ENCODE measurements around the gene MS4A6E. TPM values are rescaled to one million over a fixed set of nuclear protein-coding genes. Genes with fewer than 3 reads are reported as not detected.
A peak's percentile ranks its signal among the peaks of the same experiment; 100 is the strongest.

Gene MS4A6E
- total and polyA plus RNA-seq, 2 donors (not counting 1 experiment from before 2014, with no cell fraction given) = not detected

GRCh38 chr11:60370252-60370810 is 43.3 kb downstream of the MS4A6E start:
- ATAC-seq (ENCODE audit: low read depth) = no peak
- H3K9me3 Mint-ChIP-seq (ENCODE audit: insufficient read depth) = peaks cover 3% of the 10 kb centered on the region
- H3K27me3 Mint-ChIP-seq = no peaks in the 10 kb centered on the region
- ChIA-PET POLR2A (no interaction called here), CTCF (interaction anchor here (0.7 to 13.3 kb wide), 6 partner anchors 8 to 248 kb away, joined by 3 to 257 read pairs (median 6); partner anchors contain the start of genes MS4A1 and MS4A7)
- peak overlapping the region; percentile 4 for H3K27ac Mint-ChIP-seq
- Histone ChIP-seq H3K4me3 (ENCODE audit: control extremely low read depth in 1 of 5, extremely low read depth in 1 of 5, insufficient read depth in 1 of 5, low read depth in 2 of 5, low read length in 4 of 5) (no peak overlapping the region), H3K9me3 (ENCODE audit: control extremely low read depth in 1 of 3, control insufficient read depth in 2 of 3, insufficient read depth in 1 of 3, low read length in 2 of 3) (peaks cover 0 to 6% (median 2%) of the 10 kb centered on the region in 3 donors), H3K4me1 (ENCODE audit: control insufficient read depth in 2 of 2, insufficient read depth in 2 of 2, low read length in 2 of 2) (peaks cover 58 to 59% of the 10 kb centered on the region in 2 donors), H3K4me2 (replicated peaks; ENCODE audit: low read depth, low read length, poor library complexity, severe bottlenecking) (no peak overlapping the region), H4K20me1 (ENCODE audit: control insufficient read depth, insufficient read depth, low read length, poor library complexity, severe bottlenecking) (no peaks in the 10 kb centered on the region), H3K79me2 (ENCODE audit: control insufficient read depth, insufficient read depth, low read length) (peaks cover 67% of the 10 kb centered on the region), H3K27me3 (replicated peaks in 1 of 4; ENCODE audit: control extremely low read depth in 1 of 4, control insufficient read depth in 3 of 4, insufficient read depth in 4 of 4, low read length in 3 of 4) (no peaks in the 10 kb centered on the region), H3K9ac (ENCODE audit: low read length) (no peak overlapping the region), H3K27ac (ENCODE audit: low read length in 2 of 2) (no peak overlapping the region), H2AFZ (ENCODE audit: insufficient read depth, low read depth, low read length, poor library complexity, severe bottlenecking) (no peak overlapping the region), H3K36me3 (replicated peaks in 1 of 2; ENCODE audit: control extremely low read depth in 1 of 2, control insufficient read depth in 1 of 2, extremely low read depth in 1 of 2, insufficient read depth in 2 of 2, low read length in 1 of 2) (no peaks in the 10 kb centered on the region)
- WGBS (ENCODE audit: insufficient coverage) = 86% methylated on average over 1 of the region's 2 CpGs
- intact Hi-C loops (cut with micrococcal nuclease) = no loop called here
- no peak overlapping the region for H3K4me3 Mint-ChIP-seq
- H3K4me1 Mint-ChIP-seq = peaks cover 76% of the 10 kb centered on the region
- no peak for TF ChIP-seq EZH2 (IDR thresholded peaks at IDR 0.05; ENCODE audit: borderline replicate concordance, insufficient read depth, low read depth, low read length, poor library complexity, severe bottlenecking)
- TF ChIP-seq CTCF (IDR thresholded peaks at IDR 0.05) = no peak
- DNase-seq = no peak

- intact Hi-C loops (cut with micrococcal nuclease) = no loop called here
- no peak overlapping the region for H2AFZ ChIP-seq (ENCODE audit: insufficient read depth, low read depth, low read length, poor library complexity, severe bottlenecking)
- H3K4me1 ChIP-seq (ENCODE audit: control insufficient read depth in 2 of 2, insufficient read depth in 2 of 2, low read length in 2 of 2) = peaks cover 55 to 57% of the 10 kb centered on the region in 2 donors
- no peak overlapping the region for H3K27ac ChIP-seq (ENCODE audit: low read length in 2 of 2)
- Mint-ChIP-seq H3K4me1 (peaks cover 75% of the 10 kb centered on the region), H3K4me3 (no peak overlapping the region), H3K27ac (no peak overlapping the region), H3K9me3 (ENCODE audit: insufficient read depth) (peaks cover 3% of the 10 kb centered on the region), H3K27me3 (no peaks in the 10 kb centered on the region)
- DNase-seq (no peak), ATAC-seq (ENCODE audit: low read depth) (no peak)
- H3K9ac ChIP-seq (ENCODE audit: low read length) = no peak overlapping the region
- TF ChIP-seq EZH2 (IDR thresholded peaks at IDR 0.05; ENCODE audit: borderline replicate concordance, insufficient read depth, low read depth, low read length, poor library complexity, severe bottlenecking) = no peak
- TF ChIP-seq CTCF (IDR thresholded peaks at IDR 0.05) = no peak
- H3K4me2 ChIP-seq (replicated peaks; ENCODE audit: low read depth, low read length, poor library complexity, severe bottlenecking) = no peak overlapping the region
- peaks cover 68% of the 10 kb centered on the region for H3K79me2 ChIP-seq (ENCODE audit: control insufficient read depth, insufficient read depth, low read length)
- POLR2A ChIA-PET = no interaction called here
- 100% methylated on average over 3 of the region's 5 CpGs for WGBS (ENCODE audit: insufficient coverage)
- H3K4me3 ChIP-seq (ENCODE audit: control extremely low read depth in 1 of 5, extremely low read depth in 1 of 5, insufficient read depth in 1 of 5, low read depth in 2 of 5, low read length in 4 of 5) = no peak overlapping the region
- H3K27me3 ChIP-seq (replicated peaks in 1 of 4; ENCODE audit: control extremely low read depth in 1 of 4, control insufficient read depth in 3 of 4, insufficient read depth in 4 of 4, low read length in 3 of 4) = no peaks in the 10 kb centered on the region
- H3K36me3 ChIP-seq (replicated peaks in 1 of 2; ENCODE audit: control extremely low read depth in 1 of 2, control insufficient read depth in 1 of 2, extremely low read depth in 1 of 2, insufficient read depth in 2 of 2, low read length in 1 of 2) = no peaks in the 10 kb centered on the region
- H4K20me1 ChIP-seq (ENCODE audit: control insufficient read depth, insufficient read depth, low read length, poor library complexity, severe bottlenecking) = no peaks in the 10 kb centered on the region
- H3K9me3 ChIP-seq (ENCODE audit: control extremely low read depth in 1 of 3, control insufficient read depth in 2 of 3, insufficient read depth in 1 of 3, low read length in 2 of 3) = peaks cover 0 to 9% (median 2%) of the 10 kb centered on the region in 3 donors
- CTCF ChIA-PET = interaction anchor here (1.3 to 13.3 kb wide), 5 partner anchors 7 to 248 kb away, joined by 4 to 257 read pairs (median 6); partner anchors contain the start of genes MS4A1 and MS4A7
These were observed 43.8 kb downstream of the MS4A6E start for GRCh38 chr11:60370811-60371298.

All from B cell (primary cell).